Activated T-cell treated with anti-CD3 and anti-CD28 coated beads for 24 hours (primary cell): ENCODE measurements around the gene BIRC7.

ENCODE experiments used
- DNase-seq: peaks from one replicate; pipeline ENCODE4 v3.0.0-alpha.2; 2020; ENCODE audit warnings: low read depth

BIRC7 gene

GRCh38 chr20:63281742-63282665 lies 46.3 kb downstream of the BIRC7 start:
- no peak for DNase-seq

- no peak for DNase-seq
Measured at GRCh38 chr20:63282946-63283345, 47.2 kb downstream of the BIRC7 start.

GRCh38 chr20:63283397-63284082 lies 47.8 kb downstream of the BIRC7 start:
- no peak for DNase-seq

- no peak for DNase-seq
Measured at GRCh38 chr20:63284083-63284440, 48.4 kb downstream of the BIRC7 start.

- DNase-seq = no peak
Measured at GRCh38 chr20:63284544-63284949, 48.8 kb downstream of the BIRC7 start.

GRCh38 chr20:63284981-63285524 lies 49.3 kb downstream of the BIRC7 start:
- DNase-seq = no peak

- no peak for DNase-seq
Measured at GRCh38 chr20:63285636-63286615, 50.2 kb downstream of the BIRC7 start.

- DNase-seq = no peak
Measured at GRCh38 chr20:63286781-63287696, 51.3 kb downstream of the BIRC7 start.

GRCh38 chr20:63287697-63288580 lies 52.2 kb downstream of the BIRC7 start:
- no peak for DNase-seq

- no peak for DNase-seq
Measured at GRCh38 chr20:63288581-63289251, 53.0 kb downstream of the BIRC7 start.

GRCh38 chr20:63289311-63290135 lies 53.8 kb downstream of the BIRC7 start:
- DNase-seq = no peak
